CD4-positive, alpha-beta T cell treated with Interferon alpha-2 for 1 hour (primary cell): ENCODE data around the gene HSD17B2.
A peak's percentile ranks its signal among the peaks of the same experiment; 100 is the strongest.

Experiments
- DNase-seq, 2 donors: peaks; one replicate each; pipeline ENCODE4 v3.0.0-alpha.2; 2020 to 2022

The HSD17B2 gene

GRCh38 chr16:82050909-82051357 lies 15.9 kb downstream of the HSD17B2 start:
- no peak for DNase-seq

GRCh38 chr16:82051656-82052055 lies 16.6 kb downstream of the HSD17B2 start:
- no peak for DNase-seq

- DNase-seq, result no peak
Observed at GRCh38 chr16:82055117-82055516, 20.1 kb downstream of the HSD17B2 start.

- no peak for DNase-seq
Observed at GRCh38 chr16:82055728-82056549, 20.9 kb downstream of the HSD17B2 start.

GRCh38 chr16:82056550-82056896 lies 21.5 kb downstream of the HSD17B2 start:
- DNase-seq, result no peak

- DNase-seq, result no peak
Observed at GRCh38 chr16:82059161-82059982, 24.3 kb downstream of the HSD17B2 start.

GRCh38 chr16:82059983-82060421 lies 24.9 kb downstream of the HSD17B2 start:
- no peak for DNase-seq

GRCh38 chr16:82061861-82062525 lies 26.9 kb downstream of the HSD17B2 start:
- peak in 1 of 2 donors; percentile 4 for DNase-seq

- DNase-seq, result no peak
Observed at GRCh38 chr16:82062645-82063058, 27.6 kb downstream of the HSD17B2 start.

GRCh38 chr16:82063456-82064082 lies 28.5 kb downstream of the HSD17B2 start:
- no peak for DNase-seq

GRCh38 chr16:82067042-82067803 lies 32.2 kb downstream of the HSD17B2 start:
- no peak for DNase-seq

GRCh38 chr16:82067804-82068325 lies 32.8 kb downstream of the HSD17B2 start:
- DNase-seq, result no peak

- DNase-seq, result no peak
Observed at GRCh38 chr16:82070656-82071369, 35.8 kb downstream of the HSD17B2 start.

- DNase-seq, result no peak
Observed at GRCh38 chr16:82071421-82071820, 36.4 kb downstream of the HSD17B2 start.

GRCh38 chr16:82072313-82072712 lies 37.3 kb downstream of the HSD17B2 start:
- DNase-seq, result no peak

- DNase-seq, result no peak
Observed at GRCh38 chr16:82074019-82074558, 39.0 kb downstream of the HSD17B2 start.

- DNase-seq, result no peak
Observed at GRCh38 chr16:82078125-82078524, 43.1 kb downstream of the HSD17B2 start.

GRCh38 chr16:82079892-82080291 lies 44.8 kb downstream of the HSD17B2 start:
- DNase-seq, result no peak

- DNase-seq, result no peak
Observed at GRCh38 chr16:82081264-82081663, 46.2 kb downstream of the HSD17B2 start.

- DNase-seq, result no peak
Observed at GRCh38 chr16:82082097-82082496, 47.0 kb downstream of the HSD17B2 start.
